DOHH2 (cell line): ENCODE measurements around the gene SNAP29.
A peak's percentile ranks its signal among the peaks of the same experiment; 100 is the strongest.

Experiments
- H3F3A ChIP-seq: fragments of 200-600 bp; sonication (generic), shearing (Covaris generic); 2 replicates; pipeline ENCODE4 v1.6.0; 2016; ENCODE audit warnings: antibody characterized with exemption, mild to moderate bottlenecking; ENCODE audit not compliant: control insufficient read depth, insufficient read depth
- H3K27ac ChIP-seq: fragments of 200-600 bp; sonication (generic); 2 replicates; pipeline ENCODE4 v1.5.1; 2014; ENCODE audit warnings: low read depth, mild to moderate bottlenecking, low read length, moderate library complexity
- H3K27me3 ChIP-seq: fragments of 200-600 bp; sonication (generic); 2 replicates; pipeline ENCODE4 v1.6.1; 2014; ENCODE audit warnings: mild to moderate bottlenecking, low read length, mixed read lengths; ENCODE audit not compliant: control insufficient read depth
- H3K36me3 ChIP-seq: fragments of 200-600 bp; sonication (generic); 2 replicates; pipeline ENCODE4 v1.6.1; 2014; ENCODE audit warnings: mild to moderate bottlenecking, low read length, moderate library complexity, mixed read lengths; ENCODE audit not compliant: control insufficient read depth
- H3K4me1 ChIP-seq: fragments of 200-600 bp; sonication (generic); 2 replicates; pipeline ENCODE4 v1.6.1; 2014; ENCODE audit warnings: mild to moderate bottlenecking, low read length, mixed read lengths; ENCODE audit not compliant: control insufficient read depth
- H3K4me2 ChIP-seq: fragments of 200-600 bp; sonication (generic); 2 replicates; pipeline ENCODE4 v1.6.0; 2014; ENCODE audit warnings: mild to moderate bottlenecking, low read length, moderate library complexity
- H3K4me3 ChIP-seq: fragments of 200-600 bp; sonication (generic); 2 replicates; pipeline ENCODE4 v1.5.1; 2014; ENCODE audit warnings: mild to moderate bottlenecking, low read length, mixed read lengths
- H3K79me2 ChIP-seq: fragments of 200-600 bp; sonication (generic); 2 replicates; pipeline ENCODE4 v1.6.1; 2014; ENCODE audit warnings: mild to moderate bottlenecking, low read length, mixed read lengths; ENCODE audit not compliant: control insufficient read depth
- H3K9me2 ChIP-seq: fragments of 200-600 bp; sonication (generic); replicated peaks from 2 replicates; pipeline ENCODE4 v1.6.1; 2014; ENCODE audit warnings: mild to moderate bottlenecking, low read length, mixed read lengths; ENCODE audit not compliant: control insufficient read depth
- H3K9me3 ChIP-seq: fragments of 200-600 bp; sonication (generic); 2 replicates; pipeline ENCODE4 v1.6.1; 2014; ENCODE audit warnings: antibody characterized with exemption, low read length, mixed read lengths; ENCODE audit not compliant: control insufficient read depth, insufficient read depth
- H4K20me1 ChIP-seq: fragments of 200-600 bp; sonication (generic); 2 replicates; pipeline ENCODE4 v1.6.0; 2014; ENCODE audit warnings: low read depth, mild to moderate bottlenecking, antibody characterized with exemption, low read length, moderate library complexity; ENCODE audit not compliant: control insufficient read depth, insufficient read depth
- EZH2phosphoT487 ChIP-seq: fragments of 200-600 bp; sonication (generic); IDR thresholded peaks from 2 replicates; pipeline ENCODE4 v1.6.1; 2017; ENCODE audit warnings: borderline replicate concordance, mild to moderate bottlenecking, antibody characterized with exemption, low read length, moderate library complexity, mixed read lengths
- TF ChIP-seq, protein P1 (sequence below): fragments of 200-600 bp; sonication (generic); IDR thresholded peaks from one replicate; pipeline ENCODE4 v1.5.1; 2014; ENCODE audit warnings: antibody characterized with exemption, mild to moderate bottlenecking, low read depth, low read length; ENCODE audit not compliant: poor library complexity, severe bottlenecking

The SNAP29 gene

DNA sequence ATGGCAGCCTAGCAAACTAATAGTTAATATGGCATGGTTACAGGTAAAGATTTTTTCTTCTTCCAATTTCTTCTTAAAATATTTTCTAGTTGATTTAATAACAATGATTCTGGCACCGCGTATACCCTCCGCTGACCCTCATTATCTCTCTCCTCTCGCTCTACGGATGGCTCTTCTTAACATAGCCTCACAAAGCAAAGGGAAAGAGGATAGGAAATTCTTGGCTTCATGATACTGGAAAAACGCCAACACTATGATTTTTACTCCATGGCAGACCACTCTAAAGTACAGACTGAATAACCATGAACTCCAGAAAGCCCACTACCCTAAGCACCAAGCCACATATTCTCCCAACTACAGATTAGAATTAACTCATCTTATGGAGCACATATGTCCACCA lies 6.3 kb upstream of the SNAP29 start:
- no peaks in the 10 kb centered on the region for H3K36me3 ChIP-seq
- H3K4me2 ChIP-seq, result no peak overlapping the region
- TF ChIP-seq, protein P1, sequence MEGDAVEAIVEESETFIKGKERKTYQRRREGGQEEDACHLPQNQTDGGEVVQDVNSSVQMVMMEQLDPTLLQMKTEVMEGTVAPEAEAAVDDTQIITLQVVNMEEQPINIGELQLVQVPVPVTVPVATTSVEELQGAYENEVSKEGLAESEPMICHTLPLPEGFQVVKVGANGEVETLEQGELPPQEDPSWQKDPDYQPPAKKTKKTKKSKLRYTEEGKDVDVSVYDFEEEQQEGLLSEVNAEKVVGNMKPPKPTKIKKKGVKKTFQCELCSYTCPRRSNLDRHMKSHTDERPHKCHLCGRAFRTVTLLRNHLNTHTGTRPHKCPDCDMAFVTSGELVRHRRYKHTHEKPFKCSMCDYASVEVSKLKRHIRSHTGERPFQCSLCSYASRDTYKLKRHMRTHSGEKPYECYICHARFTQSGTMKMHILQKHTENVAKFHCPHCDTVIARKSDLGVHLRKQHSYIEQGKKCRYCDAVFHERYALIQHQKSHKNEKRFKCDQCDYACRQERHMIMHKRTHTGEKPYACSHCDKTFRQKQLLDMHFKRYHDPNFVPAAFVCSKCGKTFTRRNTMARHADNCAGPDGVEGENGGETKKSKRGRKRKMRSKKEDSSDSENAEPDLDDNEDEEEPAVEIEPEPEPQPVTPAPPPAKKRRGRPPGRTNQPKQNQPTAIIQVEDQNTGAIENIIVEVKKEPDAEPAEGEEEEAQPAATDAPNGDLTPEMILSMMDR, result no peak
- no peak for TF ChIP-seq EZH2phosphoT487
- H3K27me3 ChIP-seq, result no peaks in the 10 kb centered on the region
- H3K79me2 ChIP-seq, result peaks cover 97% of the 10 kb centered on the region
- 0 out of 2 replicates have a peak, but pooled peaks cover 2% of the 10 kb centered on the region for H3F3A ChIP-seq
- H3K9me2 ChIP-seq, result no peaks in the 10 kb centered on the region
- H3K27ac ChIP-seq, result no peak overlapping the region
- H3K4me1 ChIP-seq, result peaks cover 28% of the 10 kb centered on the region
- H4K20me1 ChIP-seq, result peaks cover 24% of the 10 kb centered on the region
- no peak overlapping the region for H3K4me3 ChIP-seq
- no peaks in the 10 kb centered on the region for H3K9me3 ChIP-seq

DNA sequence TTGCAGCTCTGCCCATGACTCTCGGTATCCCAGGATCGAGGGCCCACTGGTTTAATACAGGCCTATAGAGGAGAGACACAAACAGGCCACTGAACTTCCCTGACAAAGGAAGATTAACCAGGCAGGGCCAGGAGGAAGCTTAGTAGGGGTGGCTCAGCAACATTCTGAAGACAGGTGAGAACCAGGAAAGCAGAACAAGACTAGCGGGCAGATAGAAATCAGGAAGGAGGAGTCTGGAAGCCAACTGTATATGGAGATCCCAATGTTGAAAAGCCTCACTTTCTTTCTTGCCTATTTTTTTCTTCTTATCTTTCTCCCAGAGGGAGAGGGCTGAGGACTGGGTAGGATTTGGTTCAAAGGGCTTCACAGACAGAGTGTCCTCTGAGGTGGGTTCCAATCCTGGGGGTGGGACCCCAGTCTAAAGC lies 5.6 kb upstream of the SNAP29 start:
- Histone ChIP-seq H3F3A (0 out of 2 replicates have a peak, but pooled peaks cover 2% of the 10 kb centered on the region), H3K27me3 (no peaks in the 10 kb centered on the region), H4K20me1 (peaks cover 28% of the 10 kb centered on the region), H3K9me3 (no peaks in the 10 kb centered on the region), H3K9me2 (no peaks in the 10 kb centered on the region), H3K4me1 (peaks cover 32% of the 10 kb centered on the region), H3K79me2 (peaks cover 97% of the 10 kb centered on the region), H3K4me2 (no peak overlapping the region), H3K27ac (no peak overlapping the region), H3K4me3 (no peak overlapping the region), H3K36me3 (no peaks in the 10 kb centered on the region)
- no peak for TF ChIP-seq EZH2phosphoT487
- TF ChIP-seq, protein P1, result no peak

DNA sequence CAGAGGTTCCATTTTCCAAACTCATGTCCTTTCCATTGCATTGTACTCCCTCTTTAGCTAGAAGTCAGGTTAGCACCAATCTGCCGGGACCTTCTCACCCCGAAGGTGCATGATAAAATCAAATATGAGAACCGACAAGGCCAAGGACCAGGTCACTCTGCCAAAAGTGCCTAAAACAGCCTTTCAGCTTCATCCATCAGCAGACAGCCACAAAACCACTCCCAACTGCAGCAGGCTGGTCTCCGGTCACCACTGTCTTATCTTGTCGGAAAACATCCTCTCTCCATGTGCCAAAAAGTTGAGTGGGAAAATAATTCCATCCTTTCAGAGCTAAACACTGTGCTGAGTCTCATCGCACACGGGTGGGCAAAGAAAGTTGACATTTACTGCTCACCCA lies 1.6 kb upstream of the SNAP29 start:
- Histone ChIP-seq H3K4me1 (peaks cover 35% of the 10 kb centered on the region), H3K9me2 (no peaks in the 10 kb centered on the region), H4K20me1 (peaks cover 21% of the 10 kb centered on the region), H3F3A (0 out of 2 replicates have a peak, but pooled peaks cover 2% of the 10 kb centered on the region), H3K36me3 (no peaks in the 10 kb centered on the region), H3K9me3 (no peaks in the 10 kb centered on the region), H3K4me3 (peak overlapping the region; percentile 97), H3K27me3 (no peaks in the 10 kb centered on the region), H3K27ac (no peak overlapping the region), H3K79me2 (peaks cover 77% of the 10 kb centered on the region), H3K4me2 (peak overlapping the region; percentile 78)
- no peak for TF ChIP-seq EZH2phosphoT487
- TF ChIP-seq, protein P1, result no peak
